H1 (cell line): ENCODE results near the gene PLEKHA1. TPM values are rescaled to one million over a fixed set of nuclear protein-coding genes. Genes with fewer than 3 reads are reported as not detected.

Experiments used
- CTCF ChIA-PET: fragments of 300-600 bp; sonication (Branson Sonifier 250); formaldehyde crosslinking; loops from one replicate; lab custom pipeline; 2021; ENCODE audit not compliant: partially characterized antibody; lab: Charles Lee
- POLR2A ChIA-PET: fragments of 300-600 bp; sonication (Branson Sonifier 250); formaldehyde crosslinking; loops from one replicate; lab custom pipeline; 2021; ENCODE audit warnings: inconsistent platforms; ENCODE audit not compliant: partially characterized antibody; lab: Charles Lee
- DNase-seq, 2 experiments: peaks; one replicate each; pipeline versions ENCODE4 v3.0.0 to v3.0.0-alpha.2; 2010 to 2022; ENCODE audit warnings: low spot score in 2 of 2, low read depth in 1 of 2, mixed read lengths in 1 of 2
- FAIRE-seq: peaks from 2 replicates; lab custom pipeline; 2011; peaks lifted over from hg19 to GRCh38; lab: Jason Lieb, UNC
- H2AFZ ChIP-seq: 2 replicates; pipeline ENCODE4 v1.8.1; 2012; ENCODE audit warnings: low read length, inconsistent platforms
- H2AK5ac ChIP-seq: 2 replicates; pipeline ENCODE4 v1.6.1; 2013; ENCODE audit warnings: low read depth, low read length
- H2BK120ac ChIP-seq: replicated peaks from 2 replicates; pipeline ENCODE3; 2013; ENCODE audit warnings: low read depth, low read length, inconsistent platforms
- H2BK12ac ChIP-seq: 2 replicates; pipeline ENCODE4 v1.6.1; 2013; ENCODE audit warnings: low read depth, low read length
- H2BK15ac ChIP-seq: 2 replicates; pipeline ENCODE4 v1.6.1; 2013; ENCODE audit warnings: low read length
- H2BK20ac ChIP-seq: 2 replicates; pipeline ENCODE4 v1.6.1; 2013; ENCODE audit warnings: low read length
- H2BK5ac ChIP-seq: 2 replicates; pipeline ENCODE4 v1.6.1; 2013; ENCODE audit warnings: low read depth, low read length
- H3K14ac ChIP-seq: 2 replicates; pipeline ENCODE4 v1.6.1; 2013; ENCODE audit warnings: inconsistent platforms; ENCODE audit not compliant: insufficient read length
- H3K18ac ChIP-seq: 2 replicates; pipeline ENCODE4 v1.6.1; 2013; ENCODE audit warnings: low read length; ENCODE audit errors: extremely low read depth
- H3K23ac ChIP-seq: 2 replicates; pipeline ENCODE4 v1.6.1; 2013; ENCODE audit warnings: inconsistent platforms; ENCODE audit not compliant: insufficient read length
- H3K23me2 ChIP-seq: 2 replicates; pipeline ENCODE4 v1.6.1; 2013; ENCODE audit warnings: low read depth, low read length
- H3K27ac ChIP-seq: 2 replicates; pipeline ENCODE4 v1.6.1; 2011; ENCODE audit warnings: low read depth, low read length, inconsistent platforms
- H3K27me3 ChIP-seq, 4 experiments: replicated peaks in 1 of 4; 1 replicate in 1 of 4; 2 replicates in 3 of 4; pipeline versions ENCODE4 v1.6.1 to v1.8.1; 2011 to 2013; ENCODE audit warnings: low read length in 3 of 4, mild to moderate bottlenecking in 3 of 4, inconsistent platforms in 2 of 4, mixed read lengths in 2 of 4, moderate library complexity in 1 of 4; ENCODE audit not compliant: control insufficient read depth in 3 of 4, insufficient read depth in 3 of 4; ENCODE audit errors: extremely low read depth in 1 of 4
- H3K36me3 ChIP-seq, 4 experiments: 2 replicates each; pipeline versions ENCODE4 v1.6.1 to v1.8.1; 2011 to 2013; ENCODE audit warnings: mild to moderate bottlenecking in 4 of 4, low read length in 3 of 4, moderate library complexity in 2 of 4, control low read depth in 1 of 4, inconsistent platforms in 1 of 4; ENCODE audit not compliant: insufficient read depth in 4 of 4, control insufficient read depth in 2 of 4
- H3K4ac ChIP-seq: replicated peaks from 2 replicates; pipeline ENCODE3; 2013; ENCODE audit warnings: low read length, low read depth, mixed read lengths, inconsistent platforms; ENCODE audit not compliant: insufficient read length
- H3K4me1 ChIP-seq, 4 experiments: replicated peaks in 1 of 4; 1 replicate in 1 of 4; 2 replicates in 3 of 4; pipeline versions ENCODE4 v1.6.1 to v1.8.1; 2011 to 2013; ENCODE audit warnings: low read length in 3 of 4, inconsistent platforms in 2 of 4, mixed read lengths in 1 of 4; ENCODE audit not compliant: insufficient read depth in 4 of 4, control insufficient read depth in 3 of 4
- H3K4me2 ChIP-seq, 2 experiments: 2 replicates each; pipeline versions ENCODE4 v1.6.1 to v1.8.1; 2011 to 2013; ENCODE audit warnings: low read depth in 2 of 2, low read length in 2 of 2, control low read depth in 1 of 2, inconsistent platforms in 1 of 2, mild to moderate bottlenecking in 1 of 2; ENCODE audit not compliant: insufficient read depth in 1 of 2
- H3K4me3 ChIP-seq, 4 experiments: fragments of 200-600, 300-600 bp in 1 of 4; sonication (generic), shearing (Covaris generic), sonication (Bioruptor Twin) in 1 of 4; 2 replicates each; pipeline versions ENCODE4 v1.5.1 to v1.8.1; 2011 to 2016; ENCODE audit warnings: low read length in 4 of 4, low read depth in 3 of 4, control low read depth in 2 of 4, inconsistent platforms in 2 of 4, mild to moderate bottlenecking in 2 of 4, mixed read lengths in 1 of 4, moderate library complexity in 1 of 4; ENCODE audit not compliant: insufficient read depth in 2 of 4; ENCODE audit errors: extremely low read depth in 1 of 4
- H3K56ac ChIP-seq: replicated peaks from 2 replicates; pipeline ENCODE3; 2013; ENCODE audit warnings: low read depth, mild to moderate bottlenecking, mixed read lengths, low read length, inconsistent platforms; ENCODE audit not compliant: insufficient read length
- H3K79me1 ChIP-seq: 2 replicates; pipeline ENCODE4 v1.6.1; 2013; ENCODE audit warnings: low read depth, low read length, control low read depth
- H3K79me2 ChIP-seq, 2 experiments: 2 replicates each; pipeline versions ENCODE4 v1.6.1 to v1.8.1; 2012 to 2013; ENCODE audit warnings: low read length in 2 of 2, mild to moderate bottlenecking in 2 of 2, inconsistent platforms in 1 of 2; ENCODE audit not compliant: insufficient read depth in 2 of 2, control insufficient read depth in 1 of 2
- H3K9ac ChIP-seq, 4 experiments: replicated peaks in 1 of 4; 1 replicate in 1 of 4; 2 replicates in 3 of 4; pipeline versions ENCODE4 v1.6.1 to v1.8.1; 2011 to 2013; ENCODE audit warnings: low read depth in 3 of 4, low read length in 3 of 4, control low read depth in 2 of 4, mild to moderate bottlenecking in 2 of 4, moderate library complexity in 2 of 4, inconsistent platforms in 1 of 4; ENCODE audit errors: extremely low read depth in 1 of 4
- H3K9me3 ChIP-seq, 2 experiments: 2 replicates each; pipeline versions ENCODE4 v1.6.1 to v1.8.1; 2012 to 2013; ENCODE audit warnings: mild to moderate bottlenecking in 2 of 2, moderate library complexity in 2 of 2, control low read depth in 1 of 2, inconsistent platforms in 1 of 2, low read depth in 1 of 2, low read length in 1 of 2, mixed read lengths in 1 of 2; ENCODE audit not compliant: insufficient read depth in 2 of 2
- H4K20me1 ChIP-seq, 2 experiments: replicated peaks in 1 of 2; 2 replicates each; pipeline versions ENCODE3 to v1.8.1; 2011 to 2013; ENCODE audit warnings: inconsistent platforms in 2 of 2, low read length in 2 of 2, mild to moderate bottlenecking in 1 of 2; ENCODE audit not compliant: insufficient read depth in 2 of 2, control insufficient read depth in 1 of 2
- H4K5ac ChIP-seq: 2 replicates; pipeline ENCODE4 v1.6.1; 2013; ENCODE audit warnings: low read length, low read depth, mixed read lengths, inconsistent platforms; ENCODE audit not compliant: insufficient read length
- H4K8ac ChIP-seq: 2 replicates; pipeline ENCODE4 v1.8.0; 2013; ENCODE audit warnings: mild to moderate bottlenecking, moderate library complexity, low read length, inconsistent platforms; ENCODE audit not compliant: insufficient read depth; ENCODE audit errors: extremely low read depth
- H4K91ac ChIP-seq: replicated peaks from 2 replicates; pipeline ENCODE3; 2013; ENCODE audit warnings: low read length, mixed read lengths, inconsistent platforms; ENCODE audit not compliant: insufficient read length
- CHD2 ChIP-seq: IDR thresholded peaks from 2 replicates; pipeline ENCODE4 v1.6.1; 2012; ENCODE audit warnings: low read length, improper control_type of control experiment
- GTF2F1 ChIP-seq: IDR thresholded peaks from 2 replicates; pipeline ENCODE4 v1.6.1; 2012; ENCODE audit warnings: low read depth, low read length, improper control_type of control experiment, borderline replicate concordance
- TEAD4 ChIP-seq: IDR thresholded peaks from 2 replicates; pipeline ENCODE4 v1.6.1; 2012; ENCODE audit warnings: low read depth, low read length, inconsistent platforms, mixed read lengths
- WGBS, 2 experiments: shearing (Covaris generic) in 1 of 2; methylation state at CpG; one replicate each; pipeline versions ENCODE4 v1.1.6 to v1.1.7; 2013 to 2015; ENCODE audit warnings: low lambda C conversion rate in 2 of 2, mixed read lengths in 2 of 2, inconsistent platforms in 1 of 2, low coverage in 1 of 2, missing lambda C conversion rate in 1 of 2; ENCODE audit not compliant: insufficient replicate concordance in 2 of 2, insufficient coverage in 1 of 2, insufficient read length in 1 of 2; ENCODE audit errors: extremely low coverage in 1 of 2, missing lambda C conversion rate in 1 of 2; 5-methylcytosine and 5-hydroxymethylcytosine counted together
- polyA plus RNA-seq, 7 experiments: library from polyadenylated mRNA; depleted of rRNA in 3 of 7; stranded (reverse) in 5 of 7; unstranded in 2 of 7; fragments of >200 nt in 5 of 7; fragments of 200-250 nt in 2 of 7; gene quantifications; 1 replicate in 5 of 7; 2 replicates in 1 of 7; 4 replicates in 1 of 7; pipeline versions ENCODE4 v1.2.1 to v1.2.3, GENCODE V29; 2011 to 2013; ENCODE audit warnings: missing spikeins in 2 of 7, mixed read lengths in 2 of 7
- total RNA-seq: library from RNA; stranded (reverse); fragmentation: NEBNext Ultra II Directional; extraction: Animal tissue kit (Norgen Biotek cat#: 25700); gene quantifications from 2 replicates; pipeline ENCODE4 v1.2.1, GENCODE V29; 2021

The PLEKHA1 gene
- total and polyA plus RNA-seq, 2 of the 8 experiments (the other 6 are each of a cell fraction or from before 2014, with no cell fraction given), result 15.6 to 39.7 TPM

- no peak overlapping the region for H2BK120ac ChIP-seq
- no peak overlapping the region for H4K8ac ChIP-seq
- no peak overlapping the region for H3K23ac ChIP-seq
- no peak overlapping the region for H2BK5ac ChIP-seq
- CTCF ChIA-PET, result interaction anchor here (0.8 to 1.6 kb wide), 3 partner anchors 9 to 97 kb away, joined by 3 to 7 read pairs (median 6); no protein-coding TSS in a partner anchor
- H2AFZ ChIP-seq, result no peak overlapping the region
- no peaks in the 10 kb centered on the region for H3K4me1 ChIP-seq
- H3K18ac ChIP-seq, result no peak overlapping the region
- POLR2A ChIA-PET, result no interaction called here
- no peaks in the 10 kb centered on the region for H3K23me2 ChIP-seq
- no peak for FAIRE-seq
- no peak overlapping the region for H3K4ac ChIP-seq
- H3K14ac ChIP-seq, result no peak overlapping the region
- H2BK20ac ChIP-seq, result no peak overlapping the region
- no peak for DNase-seq
- H4K91ac ChIP-seq, result no peak overlapping the region
- no peak overlapping the region for H2BK15ac ChIP-seq
- H4K20me1 ChIP-seq, result peaks cover 2 to 3% of the 10 kb centered on the region in 2 experiments
- H3K9me3 ChIP-seq, result no peaks in the 10 kb centered on the region
- WGBS, 2 experiments, result 96% methylated on average over 5 of the region's 5 CpGs; no CpG with 5 or more reads in 1 of the 2 experiments
- peaks cover 2 to 11% (median 8%) of the 10 kb centered on the region in 4 experiments; a peak in 6 of 7 replicates for H3K27me3 ChIP-seq
- H3K56ac ChIP-seq, result no peak overlapping the region
- no peak overlapping the region for H4K5ac ChIP-seq
- H3K79me2 ChIP-seq, result no peaks in the 10 kb centered on the region
- H3K4me2 ChIP-seq, result no peak overlapping the region
- H3K4me3 ChIP-seq, result no peak overlapping the region
- H2BK12ac ChIP-seq, result no peak overlapping the region
- H2AK5ac ChIP-seq, result no peak overlapping the region
- H3K27ac ChIP-seq, result no peak overlapping the region
- H3K36me3 ChIP-seq, result no peaks in the 10 kb centered on the region
- no peaks in the 10 kb centered on the region; the same call in 1 of the 2 replicates for H3K79me1 ChIP-seq
- no peak overlapping the region for H3K9ac ChIP-seq
- TF ChIP-seq CHD2 (no peak), TEAD4 (no peak), GTF2F1 (no peak)
Measured at GRCh38 chr10:122468307-122468925, 93.9 kb downstream of the PLEKHA1 start.
